Effector memory CD4-positive, alpha-beta T cell (primary cell): ENCODE measurements around the gene GCHFR.

Experiments used
- DNase-seq, 3 donors: peaks; one replicate each; pipeline ENCODE4 v3.0.0-alpha.2; 2020
- H3K27ac ChIP-seq: 2 replicates; pipeline ENCODE4 v1.7.0; 2013; ENCODE audit warnings: mild to moderate bottlenecking, low read length, moderate library complexity; ENCODE audit not compliant: insufficient read depth, poor library complexity, severe bottlenecking
- H3K27me3 ChIP-seq: replicated peaks from 2 replicates; pipeline ENCODE4 v1.7.0; 2013; ENCODE audit warnings: mild to moderate bottlenecking, low read length; ENCODE audit not compliant: insufficient read depth, control insufficient read depth, poor library complexity, severe bottlenecking
- H3K36me3 ChIP-seq: 2 replicates; pipeline ENCODE4 v1.7.0; 2013; ENCODE audit warnings: mild to moderate bottlenecking, low read length, moderate library complexity; ENCODE audit not compliant: control insufficient read depth, insufficient read depth
- H3K4me1 ChIP-seq: 2 replicates; pipeline ENCODE4 v1.7.0; 2013; ENCODE audit warnings: low read length, mild to moderate bottlenecking; ENCODE audit not compliant: control insufficient read depth, insufficient read depth, poor library complexity, severe bottlenecking
- H3K4me3 ChIP-seq: 2 replicates; pipeline ENCODE4 v1.7.0; 2013; ENCODE audit warnings: low read length, low read depth, mild to moderate bottlenecking; ENCODE audit not compliant: insufficient read depth, poor library complexity, severe bottlenecking
- H3K9me3 ChIP-seq: 2 replicates; pipeline ENCODE4 v1.7.0; 2013; ENCODE audit warnings: mild to moderate bottlenecking, low read length, moderate library complexity; ENCODE audit not compliant: control insufficient read depth

Gene GCHFR

GRCh38 chr15:40766906-40767837 lies 3.3 kb downstream of the GCHFR start:
- no peaks in the 10 kb centered on the region for H3K9me3 ChIP-seq
- H3K27ac ChIP-seq: no peak overlapping the region
- peaks cover 12% of the 10 kb centered on the region for H3K36me3 ChIP-seq
- no peaks in the 10 kb centered on the region for H3K27me3 ChIP-seq
- DNase-seq: no peak
- H3K4me1 ChIP-seq: peaks cover 30% of the 10 kb centered on the region
- H3K4me3 ChIP-seq: no peak overlapping the region

GRCh38 chr15:40767838-40768500 lies 4.1 kb downstream of the GCHFR start:
- Histone ChIP-seq H3K36me3 (peaks cover 16% of the 10 kb centered on the region), H3K27ac (no peak overlapping the region), H3K4me3 (no peak overlapping the region), H3K27me3 (no peaks in the 10 kb centered on the region), H3K9me3 (no peaks in the 10 kb centered on the region), H3K4me1 (peaks cover 30% of the 10 kb centered on the region)
- no peak for DNase-seq

GRCh38 chr15:40768521-40769273 lies 4.8 kb downstream of the GCHFR start:
- Histone ChIP-seq H3K27ac (peak overlapping the region; percentile 27), H3K4me3 (no peak overlapping the region), H3K9me3 (no peaks in the 10 kb centered on the region), H3K4me1 (peaks cover 22% of the 10 kb centered on the region), H3K36me3 (peaks cover 19% of the 10 kb centered on the region), H3K27me3 (no peaks in the 10 kb centered on the region)
- DNase-seq: no peak

DNA sequence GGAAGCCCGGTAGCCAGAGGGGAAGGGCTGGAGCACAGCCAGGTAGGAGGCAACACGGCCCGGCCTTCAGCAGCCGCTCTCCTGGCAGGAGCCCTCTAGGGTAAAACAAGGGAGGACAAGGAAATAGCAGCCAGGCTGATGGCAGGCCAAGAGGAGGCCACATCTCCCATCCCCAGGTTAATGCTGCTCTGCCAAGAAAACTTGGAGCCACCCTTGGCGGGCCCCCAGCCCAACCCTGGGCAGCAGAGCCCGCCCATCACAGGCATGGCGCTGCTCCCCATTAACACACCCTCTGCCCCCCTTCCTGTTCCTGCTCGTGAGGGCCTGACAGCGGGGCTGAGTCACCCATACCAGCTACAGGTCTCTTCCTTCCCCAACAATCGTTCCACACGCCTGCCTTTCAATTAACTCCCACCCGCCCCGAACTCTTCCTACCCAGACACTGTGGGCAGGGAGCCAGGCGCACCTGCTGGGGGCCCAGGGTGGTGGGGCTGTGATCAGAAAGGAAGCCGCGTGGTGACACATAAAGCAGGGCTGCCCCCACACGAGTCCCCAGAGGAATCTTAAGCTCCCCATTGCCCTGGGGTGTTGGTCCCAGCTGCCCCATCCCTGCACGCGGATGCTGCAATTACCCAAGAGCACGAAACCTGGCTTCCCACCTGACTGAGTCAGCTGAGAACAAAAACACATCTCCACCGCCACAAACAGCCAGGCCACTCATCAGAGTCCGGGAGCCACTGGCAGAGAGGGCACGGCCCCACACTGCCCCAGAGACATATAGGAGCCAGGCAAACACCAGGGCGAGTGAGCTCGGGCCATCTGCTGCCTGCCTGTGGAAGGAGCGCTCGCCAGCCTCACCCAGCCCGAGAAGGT lies 5.6 kb downstream of the GCHFR start, which contains the start of gene C15orf62:
C15orf62 (plus strand) TSS at position 707 of the 873 bp plus-strand sequence. CDS start 516 bp downstream, outside the sequence.
- DNase-seq: no peak
- no peak within 1 kb of the TSS for H3K4me3 ChIP-seq
- H3K4me1 ChIP-seq: peaks cover 17% of the 10 kb centered on the region
- no peaks in the 10 kb centered on the region for H3K9me3 ChIP-seq
- H3K27me3 ChIP-seq: no peaks in the 10 kb centered on the region
- H3K36me3 ChIP-seq: peaks cover 19% of the 10 kb centered on the region
- H3K27ac ChIP-seq: peak within 1 kb of the TSS; percentile 27

DNA sequence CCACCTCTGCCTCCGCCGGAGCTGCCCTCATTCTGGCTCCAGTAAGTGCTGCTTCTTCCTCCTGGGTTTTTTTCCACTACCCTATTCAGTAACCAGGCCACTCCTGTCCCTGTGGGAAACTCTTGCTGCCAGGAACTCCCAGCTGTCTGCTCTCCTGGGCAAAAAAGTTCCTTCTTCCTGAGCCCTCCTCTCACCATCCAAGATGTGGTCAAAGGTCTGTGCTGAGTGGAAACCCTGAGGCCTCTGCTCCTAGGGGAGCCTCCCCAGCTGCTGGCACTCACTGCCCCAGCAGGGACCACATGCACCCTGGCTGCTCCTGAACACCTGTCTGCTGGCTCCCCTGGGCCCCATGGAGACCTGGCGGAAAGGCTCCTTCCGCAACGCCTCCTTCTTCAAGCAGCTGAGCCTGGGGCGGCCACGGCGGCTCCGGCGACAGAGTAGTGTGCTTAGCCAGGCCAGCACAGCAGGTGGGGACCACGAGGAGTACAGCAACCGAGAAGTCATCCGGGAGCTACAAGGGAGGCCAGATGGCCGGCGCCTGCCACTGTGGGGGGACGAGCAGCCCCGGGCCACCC lies 6.4 kb downstream of the GCHFR start:
- H3K4me3 ChIP-seq: no peak overlapping the region
- H3K4me1 ChIP-seq: peaks cover 10% of the 10 kb centered on the region
- H3K27ac ChIP-seq: no peak overlapping the region
- H3K27me3 ChIP-seq: no peaks in the 10 kb centered on the region
- DNase-seq: no peak
- peaks cover 21% of the 10 kb centered on the region for H3K36me3 ChIP-seq
- H3K9me3 ChIP-seq: no peaks in the 10 kb centered on the region

- H3K9me3 ChIP-seq: no peaks in the 10 kb centered on the region
- H3K36me3 ChIP-seq: peaks cover 30% of the 10 kb centered on the region
- peaks cover 4% of the 10 kb centered on the region for H3K4me1 ChIP-seq
- H3K27me3 ChIP-seq: no peaks in the 10 kb centered on the region
- no peak overlapping the region for H3K27ac ChIP-seq
- H3K4me3 ChIP-seq: no peak overlapping the region
- DNase-seq: no peak
Observed at GRCh38 chr15:40771242-40771641, 7.4 kb downstream of the GCHFR start.

GRCh38 chr15:40772014-40772413 lies 8.1 kb downstream of the GCHFR start:
- no peak for DNase-seq
- Histone ChIP-seq H3K36me3 (peaks cover 38% of the 10 kb centered on the region), H3K4me3 (no peak overlapping the region), H3K27ac (no peak overlapping the region), H3K27me3 (no peaks in the 10 kb centered on the region), H3K9me3 (no peaks in the 10 kb centered on the region), H3K4me1 (peaks cover 4% of the 10 kb centered on the region)

- H3K36me3 ChIP-seq: peaks cover 34% of the 10 kb centered on the region
- no peak for DNase-seq
Observed at GRCh38 chr15:40773496-40773895, 9.6 kb downstream of the GCHFR start.

GRCh38 chr15:40773902-40774301 lies 10.0 kb downstream of the GCHFR start:
- H3K27me3 ChIP-seq: no peaks in the 10 kb centered on the region
- peaks cover 4% of the 10 kb centered on the region for H3K4me1 ChIP-seq
- no peak overlapping the region for H3K4me3 ChIP-seq
- H3K36me3 ChIP-seq: peaks cover 36% of the 10 kb centered on the region
- H3K27ac ChIP-seq: no peak overlapping the region
- no peaks in the 10 kb centered on the region for H3K9me3 ChIP-seq
- no peak for DNase-seq

More at GRCh38 chr15:40773496-40773895, 9.6 kb downstream of the GCHFR start:
- H3K4me1 ChIP-seq: peaks cover 4% of the 10 kb centered on the region
- no peak overlapping the region for H3K27ac ChIP-seq
- no peaks in the 10 kb centered on the region for H3K9me3 ChIP-seq
- no peak overlapping the region for H3K4me3 ChIP-seq
- no peaks in the 10 kb centered on the region for H3K27me3 ChIP-seq
